Mucosa of descending colon (tissue), 3 donors: ENCODE data around the gene BBX. TPM values are rescaled to one million over a fixed set of nuclear protein-coding genes. Genes with fewer than 3 reads are reported as not detected.

Experiments
- ATAC-seq: fragments of 200-7000 bp; cut with Tn5 transposase; one replicate; pipeline ENCODE4 v1.9.1; 2020; ENCODE audit warnings: mild to moderate bottlenecking, moderate library complexity
- DNase-seq, 3 donors: peaks; one replicate each; pipeline ENCODE4 v3.0.0-alpha.2; 2020
- H3K36me3 ChIP-seq: fragments of 200-600 bp; one replicate; pipeline ENCODE4 v1.8.0; 2021; ENCODE audit warnings: low read depth, mild to moderate bottlenecking
- H3K4me1 ChIP-seq: fragments of 200-600 bp; one replicate; pipeline ENCODE4 v1.8.0; 2021; ENCODE audit warnings: low read depth, mild to moderate bottlenecking
- H3K4me3 ChIP-seq: fragments of 200-600 bp; one replicate; pipeline ENCODE4 v1.8.0; 2021; ENCODE audit warnings: mild to moderate bottlenecking
- H3K9me3 ChIP-seq: fragments of 200-600 bp; one replicate; pipeline ENCODE4 v1.8.0; 2021; ENCODE audit warnings: mild to moderate bottlenecking
- CTCF ChIP-seq: fragments of 200-600 bp; IDR thresholded peaks from one replicate; pipeline ENCODE4 v1.8.0; 2022; ENCODE audit warnings: antibody characterized with exemption, mild to moderate bottlenecking
- intact Hi-C, 2 donors: fragments of 100-400 bp; cut with DNase I in 1 of 2; cut with micrococcal nuclease in 1 of 2; formaldehyde crosslinking; loops; one replicate each; pipeline versions ENCODE4 v1.11.0 to v1.11.1; 2022; cut with DNase I, micrococcal nuclease
- total RNA-seq, 3 donors: library from RNA; stranded (reverse); fragmentation: NEBNext Ultra II Directional in 2 of 3; extraction: Animal tissue kit (Norgen Biotek cat#: 25700) in 2 of 3; gene quantifications; one replicate each; pipeline versions ENCODE4 v1.2.1 to v1.2.4, GENCODE V29; 2021 to 2023
- donor health status: DM: no; HTN: no; CAD: no; lungs with moderate emphysema.
- donor health status: DM: no; HTN: no; CAD: no.
- donor health status: DM: no; HTN: yes; CAD: no.

BBX gene
- total RNA-seq, 3 donors from 2014 or later, result 24.4 to 69.9 (median 26.0) TPM

DNA sequence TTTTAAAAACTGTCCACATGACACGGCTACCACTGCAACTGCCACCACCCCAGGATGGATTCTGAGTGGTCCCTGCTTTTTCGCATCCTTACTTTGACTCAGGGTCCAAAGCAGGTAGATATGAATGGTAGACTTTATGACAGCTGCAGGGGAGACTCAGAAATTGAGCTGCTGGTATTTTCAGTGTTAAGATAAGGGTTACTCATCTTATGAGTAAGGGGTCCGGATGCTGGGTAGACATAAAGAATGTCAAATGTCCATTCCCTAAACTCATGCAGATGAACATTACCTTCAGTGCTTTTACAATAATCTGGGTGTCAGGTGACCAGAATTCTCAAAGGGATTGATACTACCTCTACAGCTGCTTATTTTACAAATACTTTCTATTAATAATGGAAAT, 25.9 kb upstream of the BBX start:
- H3K36me3 ChIP-seq, result no peaks in the 10 kb centered on the region
- ATAC-seq (no peak), DNase-seq (no peak)
- no peak overlapping the region for H3K4me3 ChIP-seq
- H3K4me1 ChIP-seq, result no peaks in the 10 kb centered on the region
- TF ChIP-seq CTCF, result no peak
- intact Hi-C loops, result no loop called here
- H3K9me3 ChIP-seq, result no peaks in the 10 kb centered on the region

DNA sequence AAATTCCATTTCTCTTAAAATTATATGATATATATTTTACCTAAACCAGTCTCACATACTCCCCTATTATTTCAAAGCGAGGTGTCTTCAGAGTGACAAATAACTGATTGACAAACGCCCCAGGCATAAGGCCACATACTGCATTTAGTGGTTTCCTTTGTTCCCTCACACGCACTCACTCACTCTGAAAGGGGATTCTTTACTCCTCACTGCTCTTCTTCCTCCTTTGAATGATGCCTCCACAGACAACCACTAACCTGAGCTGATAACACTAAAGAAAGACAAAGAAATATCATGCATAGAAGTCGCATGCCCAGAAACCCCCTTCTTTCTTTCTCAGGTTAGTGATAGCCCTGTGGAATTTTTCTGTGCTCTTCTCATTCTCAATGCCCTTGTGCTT, 24.1 kb upstream of the BBX start:
- Histone ChIP-seq H3K4me3 (no peak overlapping the region), H3K4me1 (no peaks in the 10 kb centered on the region), H3K9me3 (no peaks in the 10 kb centered on the region), H3K36me3 (no peaks in the 10 kb centered on the region)
- no peak for DNase-seq
- intact Hi-C loops, result no loop called here
- no peak for TF ChIP-seq CTCF
- ATAC-seq, result no peak

DNA sequence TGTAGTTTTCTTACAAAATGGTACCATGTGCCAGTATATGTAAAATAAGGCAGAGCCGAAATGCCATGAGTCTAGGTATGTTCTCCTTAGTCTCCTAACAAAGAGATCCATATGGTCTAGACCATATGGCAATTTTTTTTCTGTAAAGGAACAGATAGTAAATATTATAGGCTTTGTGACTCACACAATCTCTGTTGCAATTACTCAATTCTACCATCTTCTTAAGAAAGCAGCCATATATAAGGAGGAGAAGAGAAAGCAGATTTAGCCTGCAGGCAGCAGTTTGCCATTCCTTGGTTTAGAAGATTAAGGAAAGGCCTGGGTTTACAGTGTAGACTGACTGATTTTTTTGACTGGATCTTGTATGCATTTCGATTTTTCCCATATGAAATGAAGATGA, 16.3 kb upstream of the BBX start:
- Histone ChIP-seq H3K4me1 (no peaks in the 10 kb centered on the region), H3K4me3 (no peak overlapping the region), H3K9me3 (no peaks in the 10 kb centered on the region), H3K36me3 (no peaks in the 10 kb centered on the region)
- ATAC-seq (no peak), DNase-seq (no peak)
- TF ChIP-seq CTCF, result no peak
- intact Hi-C loops, result no loop called here

DNA sequence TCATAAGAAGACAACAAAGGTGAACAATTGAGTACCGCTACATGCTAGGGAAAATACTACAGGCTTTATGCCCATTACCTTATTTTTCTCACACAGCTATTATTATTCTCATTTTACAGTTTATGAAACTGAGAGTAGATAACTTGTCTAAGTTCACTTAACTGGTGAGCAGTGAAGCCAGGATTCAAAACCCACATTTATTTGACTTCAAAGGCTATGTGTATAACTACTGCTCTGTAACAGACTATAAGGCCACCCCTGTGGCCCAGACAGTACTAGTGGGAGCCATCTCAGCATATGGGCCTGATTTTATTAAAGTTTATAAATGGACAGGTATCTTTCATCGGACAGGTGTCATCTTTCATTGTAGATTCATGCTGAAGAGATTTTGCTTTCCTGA, 14.4 kb upstream of the BBX start:
- DNase-seq (no peak), ATAC-seq (no peak)
- no peak for TF ChIP-seq CTCF
- intact Hi-C loops, result no loop called here
- no peaks in the 10 kb centered on the region for H3K4me1 ChIP-seq
- H3K36me3 ChIP-seq, result no peaks in the 10 kb centered on the region
- H3K4me3 ChIP-seq, result no peak overlapping the region
- H3K9me3 ChIP-seq, result no peaks in the 10 kb centered on the region

DNA sequence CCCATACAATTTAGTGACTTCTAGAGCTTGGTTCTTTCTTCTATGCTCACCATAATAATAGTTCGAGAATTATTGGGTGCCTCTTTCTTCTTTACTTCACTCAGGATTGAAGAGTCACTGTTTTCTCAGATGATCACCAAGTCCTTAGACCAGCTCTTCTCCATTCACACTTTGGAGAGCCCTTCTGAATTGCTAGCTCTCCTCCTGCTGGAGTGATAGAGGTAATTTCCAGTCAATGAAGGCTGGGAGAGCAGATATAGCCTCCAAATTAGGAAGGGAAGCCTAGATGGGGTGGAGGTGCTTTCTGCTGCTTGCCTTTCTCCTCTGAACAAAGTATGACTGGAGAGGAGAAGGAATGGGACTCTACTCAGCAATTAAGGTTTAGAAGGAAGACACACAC, 10.7 kb upstream of the BBX start:
- H3K4me3 ChIP-seq, result no peak overlapping the region
- ATAC-seq, result no peak
- intact Hi-C loops, result no loop called here
- TF ChIP-seq CTCF, result no peak
- no peaks in the 10 kb centered on the region for H3K36me3 ChIP-seq
- H3K4me1 ChIP-seq, result no peaks in the 10 kb centered on the region
- H3K9me3 ChIP-seq, result no peaks in the 10 kb centered on the region
- DNase-seq, result no peak

- Histone ChIP-seq H3K36me3 (no peaks in the 10 kb centered on the region), H3K4me3 (no peak overlapping the region), H3K4me1 (no peaks in the 10 kb centered on the region), H3K9me3 (no peaks in the 10 kb centered on the region)
- ATAC-seq (no peak), DNase-seq (no peak)
- no peak for TF ChIP-seq CTCF
- intact Hi-C loops, result no loop called here
Observed at GRCh38 chr3:107514453-107514852, 8.3 kb upstream of the BBX start.
